OCI-LY3 (cell line): Measurements from ENCODE around the gene SLC35F3.
"Not testable (repeated sequence)": the region's sequence is repeated elsewhere in the genome, so short reads cannot be mapped to it uniquely, and the experiment has no call there.

Experiments
- H2AFZ ChIP-seq: fragments of 200-600, 300-600 bp; shearing (Covaris generic); 2 replicates; pipeline ENCODE4 v1.6.0; 2014; ENCODE audit warnings: antibody characterized with exemption, low read depth, low read length
- H3K27ac ChIP-seq: fragments of 200-600, 300-600 bp; sonication (generic); 2 replicates; pipeline ENCODE4 v1.5.1; 2014; ENCODE audit warnings: mild to moderate bottlenecking, low read length, moderate library complexity, mixed read lengths
- H3K27me3 ChIP-seq: fragments of 200-600, 300-600 bp; sonication (generic); 2 replicates; pipeline ENCODE4 v1.6.1; 2014; ENCODE audit warnings: low read depth, low read length, mixed read lengths
- H3K36me3 ChIP-seq: fragments of 200-600, 300-600 bp; sonication (generic); replicated peaks from 2 replicates; pipeline ENCODE3; 2014; ENCODE audit warnings: low read depth, low read length, mixed read lengths
- H3K4me1 ChIP-seq: fragments of 300-600, 200-600 bp; sonication (generic); 2 replicates; pipeline ENCODE4 v1.6.1; 2014; ENCODE audit warnings: low read length, mixed read lengths
- H3K4me2 ChIP-seq: fragments of 200-600, 300-600 bp; sonication (generic); 2 replicates; pipeline ENCODE4 v1.6.1; 2014; ENCODE audit warnings: low read length, mixed read lengths
- H3K4me3 ChIP-seq: fragments of 300-600, 200-600 bp; sonication (generic); 2 replicates; pipeline ENCODE4 v1.5.1; 2014; ENCODE audit warnings: antibody characterized with exemption, mild to moderate bottlenecking, low read length, moderate library complexity
- H3K79me2 ChIP-seq: fragments of 300-600, 200-600 bp; shearing (Covaris generic); 2 replicates; pipeline ENCODE4 v1.6.1; 2014; ENCODE audit warnings: mild to moderate bottlenecking, low read length, mixed read lengths
- H3K9ac ChIP-seq: fragments of 300-600, 200-600 bp; shearing (Covaris generic); 2 replicates; pipeline ENCODE4 v1.6.0; 2014; ENCODE audit warnings: mild to moderate bottlenecking, low read length, moderate library complexity
- H3K9me3 ChIP-seq: fragments of 200-600, 300-600 bp; shearing (Covaris generic); 2 replicates; pipeline ENCODE4 v1.6.1; 2014; ENCODE audit warnings: low read length, mixed read lengths; ENCODE audit not compliant: insufficient read depth
- H4K20me1 ChIP-seq: fragments of 200-600, 300-600 bp; sonication (generic); 2 replicates; pipeline ENCODE4 v1.6.1; 2016; ENCODE audit warnings: low read length, mixed read lengths; ENCODE audit not compliant: insufficient read depth
- EZH2phosphoT487 ChIP-seq: fragments of 200-600 bp; shearing (Covaris generic); IDR thresholded peaks from 2 replicates; pipeline ENCODE4 v1.6.1; 2018; ENCODE audit warnings: antibody characterized with exemption, mixed run types, low read depth
- TF ChIP-seq, protein P1 (sequence below): fragments of 200-600, 300-600 bp; sonication (generic); IDR thresholded peaks from 2 replicates; pipeline ENCODE4 v1.5.1; 2014; ENCODE audit warnings: antibody characterized with exemption, low read length, low read depth

The SLC35F3 gene

GRCh38 chr1:234119431-234119830 lies 215.0 kb downstream of the SLC35F3 start:
- no peaks in the 10 kb centered on the region for H4K20me1 ChIP-seq
- H3K4me3 ChIP-seq: no peak overlapping the region
- peaks cover 13% of the 10 kb centered on the region for H3K4me1 ChIP-seq
- no peak overlapping the region for H3K27ac ChIP-seq
- H3K79me2 ChIP-seq: no peaks in the 10 kb centered on the region
- no peak overlapping the region for H3K9ac ChIP-seq
- no peak overlapping the region for H3K4me2 ChIP-seq
- H3K27me3 ChIP-seq: peaks cover 25% of the 10 kb centered on the region
- no peak overlapping the region for H2AFZ ChIP-seq
- no peaks in the 10 kb centered on the region for H3K9me3 ChIP-seq
- no peak for TF ChIP-seq EZH2phosphoT487
- TF ChIP-seq, protein P1, sequence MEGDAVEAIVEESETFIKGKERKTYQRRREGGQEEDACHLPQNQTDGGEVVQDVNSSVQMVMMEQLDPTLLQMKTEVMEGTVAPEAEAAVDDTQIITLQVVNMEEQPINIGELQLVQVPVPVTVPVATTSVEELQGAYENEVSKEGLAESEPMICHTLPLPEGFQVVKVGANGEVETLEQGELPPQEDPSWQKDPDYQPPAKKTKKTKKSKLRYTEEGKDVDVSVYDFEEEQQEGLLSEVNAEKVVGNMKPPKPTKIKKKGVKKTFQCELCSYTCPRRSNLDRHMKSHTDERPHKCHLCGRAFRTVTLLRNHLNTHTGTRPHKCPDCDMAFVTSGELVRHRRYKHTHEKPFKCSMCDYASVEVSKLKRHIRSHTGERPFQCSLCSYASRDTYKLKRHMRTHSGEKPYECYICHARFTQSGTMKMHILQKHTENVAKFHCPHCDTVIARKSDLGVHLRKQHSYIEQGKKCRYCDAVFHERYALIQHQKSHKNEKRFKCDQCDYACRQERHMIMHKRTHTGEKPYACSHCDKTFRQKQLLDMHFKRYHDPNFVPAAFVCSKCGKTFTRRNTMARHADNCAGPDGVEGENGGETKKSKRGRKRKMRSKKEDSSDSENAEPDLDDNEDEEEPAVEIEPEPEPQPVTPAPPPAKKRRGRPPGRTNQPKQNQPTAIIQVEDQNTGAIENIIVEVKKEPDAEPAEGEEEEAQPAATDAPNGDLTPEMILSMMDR: no peak
- H3K36me3 ChIP-seq: no peaks in the 10 kb centered on the region

- Histone ChIP-seq H3K79me2 (no peaks in the 10 kb centered on the region), H3K9ac (no peak overlapping the region), H3K4me1 (peaks cover 13% of the 10 kb centered on the region), H2AFZ (no peak overlapping the region), H4K20me1 (no peaks in the 10 kb centered on the region), H3K9me3 (no peaks in the 10 kb centered on the region), H3K4me3 (no peak overlapping the region), H3K27ac (no peak overlapping the region), H3K27me3 (peaks cover 25% of the 10 kb centered on the region), H3K36me3 (no peaks in the 10 kb centered on the region), H3K4me2 (no peak overlapping the region)
- TF ChIP-seq EZH2phosphoT487: no peak
- TF ChIP-seq, protein P1: no peak
These were observed 216.0 kb downstream of the SLC35F3 start for GRCh38 chr1:234120327-234120944.

GRCh38 chr1:234121659-234122058 lies 217.2 kb downstream of the SLC35F3 start:
- H3K9me3 ChIP-seq, H3K79me2 ChIP-seq, H3K4me1 ChIP-seq, H3K27ac ChIP-seq, H3K36me3 ChIP-seq, H3K9ac ChIP-seq, H3K4me3 ChIP-seq, H3K4me2 ChIP-seq, H4K20me1 ChIP-seq, H2AFZ ChIP-seq: not testable (repeated sequence)
- peaks cover 24% of the 10 kb centered on the region for H3K27me3 ChIP-seq

DNA sequence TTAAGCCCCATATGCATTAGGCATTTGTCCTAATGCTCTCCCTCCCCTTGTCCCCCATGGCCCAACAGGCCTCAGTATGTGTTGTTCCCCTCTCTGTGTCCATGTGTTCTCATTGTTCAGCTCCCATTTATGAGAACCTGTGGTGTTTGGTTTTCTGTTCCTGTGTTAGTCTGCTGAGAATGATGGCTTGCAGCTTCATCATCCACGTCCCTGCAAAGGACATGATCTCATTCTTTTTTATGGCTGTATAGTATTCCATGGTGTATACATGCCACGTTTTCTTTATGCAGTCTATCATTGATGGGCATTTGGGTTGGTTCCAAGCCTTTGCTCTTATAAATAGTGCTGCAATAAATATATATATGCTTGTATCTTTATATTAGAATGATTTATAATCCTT lies 218.1 kb downstream of the SLC35F3 start:
- not testable (repeated sequence) for H3K9me3 ChIP-seq, H3K36me3 ChIP-seq, H2AFZ ChIP-seq, H3K27ac ChIP-seq, H3K4me3 ChIP-seq, H3K4me2 ChIP-seq, H3K9ac ChIP-seq, H3K79me2 ChIP-seq, H3K4me1 ChIP-seq, H4K20me1 ChIP-seq
- peaks cover 29% of the 10 kb centered on the region for H3K27me3 ChIP-seq

DNA sequence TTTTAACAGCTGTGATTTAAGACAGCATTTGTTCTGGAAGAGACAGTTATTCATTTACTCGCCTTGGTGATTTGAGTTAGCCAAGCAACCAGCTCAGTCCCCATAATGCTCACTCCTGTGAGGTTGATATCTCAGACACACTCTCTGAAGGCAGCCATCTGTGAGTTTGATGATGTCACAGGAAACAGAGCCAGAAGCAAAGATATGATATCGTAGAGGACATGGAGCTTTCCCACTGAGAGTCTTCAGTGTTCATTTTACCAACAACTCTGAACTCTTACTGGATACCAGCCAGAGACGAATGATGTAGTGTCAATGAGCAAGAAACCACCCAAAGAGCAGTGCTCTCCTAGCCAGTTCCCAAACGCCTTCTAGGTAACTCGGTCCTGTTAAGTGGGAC lies 219.4 kb downstream of the SLC35F3 start:
- Histone ChIP-seq H3K27me3 (peaks cover 35% of the 10 kb centered on the region), H3K4me2 (no peak overlapping the region), H3K36me3 (no peaks in the 10 kb centered on the region), H3K27ac (no peak overlapping the region), H2AFZ (no peak overlapping the region), H3K79me2 (no peaks in the 10 kb centered on the region), H3K4me1 (peaks cover 8% of the 10 kb centered on the region; the same call in 1 of the 2 replicates), H4K20me1 (no peaks in the 10 kb centered on the region), H3K9me3 (no peaks in the 10 kb centered on the region), H3K9ac (no peak overlapping the region), H3K4me3 (no peak overlapping the region)
- TF ChIP-seq, protein P1: no peak
- TF ChIP-seq EZH2phosphoT487: no peak
